OCI-LY1 (cell line): Measurements from ENCODE around the gene TUBG1.

Experiments
- CTCF ChIP-seq: fragments of 200-600 bp; sonication (generic), shearing (Covaris generic); IDR thresholded peaks from 2 replicates; pipeline ENCODE4 v1.5.1; 2017; ENCODE audit warnings: mild to moderate bottlenecking, antibody characterized with exemption, low read length, moderate library complexity, mixed read lengths
- EZH2 ChIP-seq: fragments of 200-600 bp; sonication (generic), shearing (Covaris generic); IDR thresholded peaks from 2 replicates; pipeline ENCODE4 v1.8.0; 2017; ENCODE audit warnings: borderline replicate concordance, mixed run types, mild to moderate bottlenecking, antibody characterized with exemption, low read length, moderate library complexity, mixed read lengths

- TF ChIP-seq EZH2 (no peak), CTCF (no peak)
Observed at GRCh38 chr17:42563143-42563509, 46.4 kb upstream of the TUBG1 start.
